Upper lobe of left lung (tissue), 6 donors: ENCODE results near the gene RIMS1. TPM values are rescaled to one million over a fixed set of nuclear protein-coding genes. Genes with fewer than 3 reads are reported as not detected.

Experiments
- ATAC-seq, 2 donors: fragments of 200-7000 bp; cut with Tn5 transposase; one replicate each; pipeline ENCODE4 v1.9.1; 2022; ENCODE audit warnings: mild to moderate bottlenecking in 2 of 2, moderate library complexity in 2 of 2; ENCODE audit not compliant: low FRiP score in 2 of 2
- DNase-seq, 2 donors: peaks; one replicate each; pipeline ENCODE4 v3.0.0-alpha.2; 2019 to 2020
- H3K27ac ChIP-seq, 4 donors: fragments of 200-600 bp; sonication (generic); one replicate each; pipeline ENCODE4 v1.5.1; 2016 to 2019
- H3K27me3 ChIP-seq, 4 donors: fragments of 200-600 bp; sonication (generic); one replicate each; pipeline ENCODE4 v1.5.1; 2017 to 2019
- H3K36me3 ChIP-seq, 4 donors: fragments of 200-600 bp; sonication (generic); one replicate each; pipeline ENCODE4 v1.5.1; 2016 to 2019
- H3K4me1 ChIP-seq, 4 donors: fragments of 200-600 bp; sonication (generic); one replicate each; pipeline ENCODE4 v1.5.1; 2018 to 2019
- H3K4me3 ChIP-seq, 4 donors: fragments of 200-600 bp; sonication (generic); one replicate each; pipeline ENCODE4 v1.5.1; 2017 to 2019; ENCODE audit warnings: mild to moderate bottlenecking in 2 of 4, moderate library complexity in 1 of 4
- H3K9me3 ChIP-seq, 4 donors: fragments of 200-600 bp; sonication (generic); one replicate each; pipeline ENCODE4 v1.5.1; 2018 to 2019
- EP300 ChIP-seq, 4 donors: sonication (generic); formaldehyde crosslinking; IDR thresholded peaks; one replicate each; pipeline ENCODE4 v1.5.1; 2017; ENCODE audit warnings: antibody characterized with exemption in 4 of 4, control low read depth in 2 of 4
- POLR2A ChIP-seq, 4 donors: fragments of 450-650 bp; IDR thresholded peaks; one replicate each; pipeline ENCODE4 v1.5.1; 2016 to 2017; ENCODE audit warnings: antibody characterized with exemption in 4 of 4, mild to moderate bottlenecking in 2 of 4
- POLR2AphosphoS5 ChIP-seq, 2 donors: sonication (generic); formaldehyde crosslinking; IDR thresholded peaks; one replicate each; pipeline ENCODE4 v1.5.1; 2017; ENCODE audit warnings: antibody characterized with exemption in 2 of 2
- WGBS, 2 donors: methylation state at CpG; one replicate each; pipeline ENCODE4 v1.1.5; 2017 to 2018; 5-methylcytosine and 5-hydroxymethylcytosine counted together
- total RNA-seq, 6 donors: library from RNA; depleted of rRNA in 4 of 6; stranded (reverse); fragments of >200 nt in 4 of 6; gene quantifications; one replicate each; pipeline versions ENCODE4 v1.1.0 to v1.2.1, GENCODE V29; 2016 to 2021
- TF ChIP-seq, protein P1 (sequence below), 6 experiments: fragments of 450-650 bp in 4 of 6; fragments of 200-600 bp in 2 of 6; sonication (generic) in 2 of 6; IDR thresholded peaks; one replicate each; pipeline ENCODE4 v1.5.1; 2016 to 2019; ENCODE audit warnings: antibody characterized with exemption in 6 of 6
- donor health status: DM: no; HTN: no; CAD: no; lungs with moderate emphysema.
- donor health status: DM: no; HTN: yes; CAD: no; lungs with severe emphysema.

The RIMS1 gene
- total RNA-seq, 6 donors from 2014 or later, result 1.0 to 4.1 (median 2.7) TPM

DNA sequence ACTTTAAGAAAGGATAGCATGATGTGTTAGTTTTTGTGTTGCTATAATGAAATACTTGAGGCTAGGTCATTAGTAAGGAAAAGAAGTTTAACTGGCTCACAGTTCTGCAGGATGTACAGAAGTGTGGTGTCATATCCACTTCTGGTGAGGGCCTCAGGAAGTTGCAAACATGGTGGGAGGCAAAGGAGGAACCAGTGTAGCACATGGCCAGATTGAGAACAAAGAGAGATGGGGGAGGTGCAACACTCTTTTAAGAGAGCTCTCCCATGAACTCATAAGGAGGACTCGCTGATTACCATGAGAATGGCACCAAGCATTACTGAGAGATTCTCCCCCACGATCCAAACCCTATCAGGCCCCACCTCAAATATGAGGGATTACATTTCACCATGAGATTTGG lies 265.4 kb downstream of the RIMS1 start:
- H3K4me3 ChIP-seq, result no peak overlapping the region
- H3K4me1 ChIP-seq, result no peaks in the 10 kb centered on the region
- H3K27ac ChIP-seq, result no peak overlapping the region
- no peak for DNase-seq
- TF ChIP-seq, protein P1, sequence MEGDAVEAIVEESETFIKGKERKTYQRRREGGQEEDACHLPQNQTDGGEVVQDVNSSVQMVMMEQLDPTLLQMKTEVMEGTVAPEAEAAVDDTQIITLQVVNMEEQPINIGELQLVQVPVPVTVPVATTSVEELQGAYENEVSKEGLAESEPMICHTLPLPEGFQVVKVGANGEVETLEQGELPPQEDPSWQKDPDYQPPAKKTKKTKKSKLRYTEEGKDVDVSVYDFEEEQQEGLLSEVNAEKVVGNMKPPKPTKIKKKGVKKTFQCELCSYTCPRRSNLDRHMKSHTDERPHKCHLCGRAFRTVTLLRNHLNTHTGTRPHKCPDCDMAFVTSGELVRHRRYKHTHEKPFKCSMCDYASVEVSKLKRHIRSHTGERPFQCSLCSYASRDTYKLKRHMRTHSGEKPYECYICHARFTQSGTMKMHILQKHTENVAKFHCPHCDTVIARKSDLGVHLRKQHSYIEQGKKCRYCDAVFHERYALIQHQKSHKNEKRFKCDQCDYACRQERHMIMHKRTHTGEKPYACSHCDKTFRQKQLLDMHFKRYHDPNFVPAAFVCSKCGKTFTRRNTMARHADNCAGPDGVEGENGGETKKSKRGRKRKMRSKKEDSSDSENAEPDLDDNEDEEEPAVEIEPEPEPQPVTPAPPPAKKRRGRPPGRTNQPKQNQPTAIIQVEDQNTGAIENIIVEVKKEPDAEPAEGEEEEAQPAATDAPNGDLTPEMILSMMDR (IDR thresholded peaks at IDR 0.05), result no peak
- TF ChIP-seq EP300 (IDR thresholded peaks at IDR 0.05), result no peak
- TF ChIP-seq POLR2A (IDR thresholded peaks at IDR 0.05), result no peak
- TF ChIP-seq POLR2AphosphoS5 (IDR thresholded peaks at IDR 0.05), result no peak
- peaks cover 3 to 8% (median 7%) of the 10 kb centered on the region in 4 donors for H3K9me3 ChIP-seq
- WGBS, 2 donors, result 39 to 60% methylated on average over 2 of the region's 2 CpGs
- H3K27me3 ChIP-seq, result no peaks in the 10 kb centered on the region
- ATAC-seq, result no peak
- H3K36me3 ChIP-seq, result no peaks in the 10 kb centered on the region

DNA sequence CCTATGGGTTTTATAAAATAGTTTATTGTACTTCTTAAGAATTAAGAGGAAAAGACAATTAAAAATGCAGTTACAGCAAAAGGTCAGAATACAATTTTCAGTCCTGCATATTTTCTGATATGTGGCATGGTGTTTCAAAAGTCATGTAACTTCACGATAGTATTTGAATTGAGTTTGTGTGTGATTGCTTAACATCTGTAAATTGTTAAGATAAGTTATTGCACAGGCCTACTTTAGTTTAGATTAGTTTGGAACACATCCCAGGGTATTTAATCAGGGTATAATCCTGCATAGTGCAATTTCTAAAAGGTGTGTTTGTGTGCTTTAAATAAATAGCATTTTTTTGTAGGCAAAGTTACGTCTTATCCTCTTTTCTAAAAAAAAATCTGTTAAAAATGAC lies 289.6 kb downstream of the RIMS1 start:
- Histone ChIP-seq H3K9me3 (no peaks in the 10 kb centered on the region), H3K4me1 (no peaks in the 10 kb centered on the region), H3K4me3 (no peak overlapping the region), H3K27ac (no peak overlapping the region), H3K27me3 (no peaks in the 10 kb centered on the region), H3K36me3 (no peaks in the 10 kb centered on the region)
- no peak for TF ChIP-seq EP300 (IDR thresholded peaks at IDR 0.05)
- no peak for TF ChIP-seq POLR2A (IDR thresholded peaks at IDR 0.05)
- TF ChIP-seq, protein P1 (IDR thresholded peaks at IDR 0.05), result no peak
- TF ChIP-seq POLR2AphosphoS5 (IDR thresholded peaks at IDR 0.05), result no peak
- 47 to 49% methylated on average over 2 of the region's 2 CpGs for WGBS, 2 donors
- ATAC-seq (no peak), DNase-seq (no peak)

DNA sequence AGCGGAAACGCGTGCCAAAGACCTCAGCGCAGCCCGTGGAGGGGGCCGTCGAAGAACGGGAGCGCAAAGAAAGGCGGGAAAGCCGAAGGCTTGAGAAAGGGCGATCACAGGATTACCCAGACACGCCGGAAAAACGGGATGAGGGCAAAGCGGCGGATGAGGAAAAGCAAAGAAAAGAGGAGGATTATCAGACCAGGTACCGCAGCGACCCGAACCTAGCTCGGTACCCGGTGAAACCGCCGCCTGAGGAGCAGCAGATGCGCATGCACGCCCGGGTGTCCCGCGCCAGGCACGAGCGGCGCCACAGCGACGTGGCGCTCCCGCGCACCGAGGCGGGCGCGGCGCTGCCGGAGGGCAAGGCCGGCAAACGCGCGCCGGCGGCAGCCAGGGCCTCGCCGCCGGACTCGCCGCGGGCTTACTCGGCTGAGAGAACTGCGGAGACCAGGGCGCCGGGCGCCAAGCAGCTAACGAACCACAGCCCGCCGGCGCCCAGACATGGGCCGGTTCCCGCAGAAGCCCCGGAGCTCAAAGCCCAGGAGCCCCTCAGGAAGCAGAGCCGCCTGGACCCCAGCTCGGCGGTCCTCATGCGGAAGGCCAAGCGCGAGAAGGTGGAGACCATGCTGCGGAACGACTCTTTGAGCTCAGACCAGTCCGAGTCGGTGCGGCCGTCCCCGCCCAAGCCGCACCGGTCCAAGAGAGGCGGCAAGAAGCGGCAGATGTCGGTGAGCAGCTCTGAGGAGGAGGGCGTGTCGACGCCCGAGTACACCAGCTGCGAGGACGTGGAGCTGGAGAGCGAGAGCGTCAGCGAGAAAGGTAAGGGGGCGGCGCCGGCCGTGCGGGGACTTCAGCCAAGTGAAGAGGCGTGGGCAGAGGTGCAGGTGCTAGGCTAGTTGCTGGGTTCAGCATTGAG lies 296.2 kb downstream of the RIMS1 start:
- ATAC-seq, result peak; percentile 81 to 88
- Histone ChIP-seq H3K36me3 (no peaks in the 10 kb centered on the region), H3K4me1 (peaks cover 0 to 11% (median 5%) of the 10 kb centered on the region in 4 donors), H3K27ac (peak overlapping the region in 1 of 4 donors; percentile 3), H3K9me3 (no peaks in the 10 kb centered on the region), H3K27me3 (peaks cover 0 to 4% (median 0%) of the 10 kb centered on the region in 4 donors), H3K4me3 (peak overlapping the region in 3 of 4 donors; percentile 40 to 53 (median 50))
- no peak for TF ChIP-seq POLR2AphosphoS5 (IDR thresholded peaks at IDR 0.05)
- TF ChIP-seq POLR2A (IDR thresholded peaks at IDR 0.05), result no peak
- TF ChIP-seq, protein P1 (IDR thresholded peaks at IDR 0.05), result no peak
- TF ChIP-seq EP300 (IDR thresholded peaks at IDR 0.05), result no peak
- WGBS, 2 donors, result 14 to 37% methylated on average over 64 to 66 of the region's 100 CpGs
- DNase-seq, result peak; percentile 64 to 90

DNA sequence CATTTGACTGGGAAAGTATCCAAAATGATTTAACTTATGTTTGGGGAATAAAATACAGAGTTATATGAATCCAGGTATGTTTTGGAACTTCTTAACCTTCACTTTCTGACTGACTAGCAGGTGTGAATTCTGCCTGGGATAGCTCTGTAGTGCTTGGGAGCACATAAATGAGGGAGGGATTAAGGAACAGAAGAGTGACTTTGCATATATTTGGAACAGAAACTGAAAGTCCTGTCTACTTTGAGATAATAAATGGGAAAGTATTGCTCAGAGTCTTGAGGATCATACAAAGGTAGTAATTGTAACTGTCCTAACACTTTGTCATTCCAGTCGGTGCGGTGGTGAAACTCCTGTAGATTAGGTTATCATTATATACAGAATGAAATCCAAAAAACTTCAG lies 317.6 kb downstream of the RIMS1 start:
- no peak for DNase-seq
- Histone ChIP-seq H3K9me3 (no peaks in the 10 kb centered on the region), H3K27ac (no peak overlapping the region), H3K4me3 (no peak overlapping the region), H3K27me3 (no peaks in the 10 kb centered on the region), H3K4me1 (no peaks in the 10 kb centered on the region), H3K36me3 (no peaks in the 10 kb centered on the region)
- ATAC-seq, result no peak
- WGBS, 2 donors, result 63 to 66% methylated on average over 2 of the region's 2 CpGs
- TF ChIP-seq, protein P1 (IDR thresholded peaks at IDR 0.05), result no peak
- no peak for TF ChIP-seq EP300 (IDR thresholded peaks at IDR 0.05)
- TF ChIP-seq POLR2AphosphoS5 (IDR thresholded peaks at IDR 0.05), result no peak
- no peak for TF ChIP-seq POLR2A (IDR thresholded peaks at IDR 0.05)
